Measurements from ENCODE around the gene L3MBTL4. TPM values are rescaled to one million over a fixed set of nuclear protein-coding genes. Genes with fewer than 3 reads are reported as not detected.

Gene L3MBTL4
- total and polyA plus RNA-seq, 2 experiments from 2014 or later = 4.1 to 14.1 TPM

- Histone ChIP-seq H4K20me1 (ENCODE audit: insufficient read depth, poor library complexity, severe bottlenecking) (no peaks in the 10 kb centered on the region), H3K27ac (peak overlapping the region; percentile 33), H3K4me1 (ENCODE audit: insufficient read depth) (peaks cover 11% of the 10 kb centered on the region), H3K4me2 (no peak overlapping the region), H3K9me2 (replicated peaks; ENCODE audit: insufficient read depth) (no peaks in the 10 kb centered on the region), H3K27me3 (no peaks in the 10 kb centered on the region), H3K79me2 (peaks cover 9% of the 10 kb centered on the region), H3K9me3 (ENCODE audit: low read depth) (no peaks in the 10 kb centered on the region), H3K4me3 (no peak overlapping the region), H2AFZ (no peak overlapping the region), H3K36me3 (replicated peaks; ENCODE audit: insufficient read depth, low read depth) (no peaks in the 10 kb centered on the region)
- TF ChIP-seq EZH2phosphoT487 (IDR thresholded peaks at IDR 0.05; ENCODE audit: low read depth, severe bottlenecking, unreplicated experiment) = no peak
- no peak for TF ChIP-seq EZH2 (IDR thresholded peaks at IDR 0.05; ENCODE audit: borderline replicate concordance)
- no peak for TF ChIP-seq CTCF (IDR thresholded peaks at IDR 0.05; ENCODE audit: poor library complexity)
- WGBS (ENCODE audit: low lambda C conversion rate, missing lambda C conversion rate) = 86% methylated on average over 8 of the region's 8 CpGs
- no peak for DNase-seq (ENCODE audit: low spot score)
Measured at GRCh38 chr18:6406910-6407470, 7.7 kb downstream of the L3MBTL4 start.

GRCh38 chr18:6406075-6406909 lies 8.4 kb downstream of the L3MBTL4 start:
- Histone ChIP-seq H2AFZ (no peak overlapping the region), H3K4me3 (no peak overlapping the region), H4K20me1 (ENCODE audit: insufficient read depth, poor library complexity, severe bottlenecking) (no peaks in the 10 kb centered on the region), H3K27me3 (no peaks in the 10 kb centered on the region), H3K9me2 (replicated peaks; ENCODE audit: insufficient read depth) (no peaks in the 10 kb centered on the region), H3K36me3 (replicated peaks; ENCODE audit: insufficient read depth, low read depth) (no peaks in the 10 kb centered on the region), H3K27ac (peak overlapping the region; percentile 33), H3K4me2 (peak overlapping the region; percentile 31), H3K79me2 (peaks cover 9% of the 10 kb centered on the region), H3K9me3 (ENCODE audit: low read depth) (no peaks in the 10 kb centered on the region), H3K4me1 (ENCODE audit: insufficient read depth) (peaks cover 11% of the 10 kb centered on the region)
- TF ChIP-seq CTCF (IDR thresholded peaks at IDR 0.05; ENCODE audit: poor library complexity) = no peak
- no peak for TF ChIP-seq EZH2 (IDR thresholded peaks at IDR 0.05; ENCODE audit: borderline replicate concordance)
- peak; percentile 35 for DNase-seq (ENCODE audit: low spot score)
- WGBS (ENCODE audit: low lambda C conversion rate, missing lambda C conversion rate) = 69% methylated on average over 10 of the region's 10 CpGs

GRCh38 chr18:6405237-6406074 lies 9.3 kb downstream of the L3MBTL4 start:
- Histone ChIP-seq H3K4me3 (no peak overlapping the region), H3K27me3 (no peaks in the 10 kb centered on the region), H3K27ac (peak overlapping the region; percentile 33), H3K79me2 (peaks cover 9% of the 10 kb centered on the region), H3K4me2 (peak overlapping the region; percentile 40), H3K4me1 (ENCODE audit: insufficient read depth) (peaks cover 11% of the 10 kb centered on the region), H2AFZ (no peak overlapping the region), H3K9me3 (ENCODE audit: low read depth) (no peaks in the 10 kb centered on the region), H4K20me1 (ENCODE audit: insufficient read depth, poor library complexity, severe bottlenecking) (no peaks in the 10 kb centered on the region), H3K36me3 (replicated peaks; ENCODE audit: insufficient read depth, low read depth) (no peaks in the 10 kb centered on the region), H3K9me2 (replicated peaks; ENCODE audit: insufficient read depth) (no peaks in the 10 kb centered on the region)
- 80% methylated on average over 11 of the region's 11 CpGs for WGBS (ENCODE audit: low lambda C conversion rate, missing lambda C conversion rate)
- TF ChIP-seq EZH2 (IDR thresholded peaks at IDR 0.05; ENCODE audit: borderline replicate concordance) = no peak
- TF ChIP-seq EZH2phosphoT487 (IDR thresholded peaks at IDR 0.05; ENCODE audit: low read depth, severe bottlenecking, unreplicated experiment) = no peak
- TF ChIP-seq CTCF (IDR thresholded peaks at IDR 0.05; ENCODE audit: poor library complexity) = no peak
- no peak for DNase-seq (ENCODE audit: low spot score)

Data from hepatocyte (in vitro differentiated cells).